ENCODE measurements around the gene SAPCD2.

SAPCD2 gene

GRCh38 chr9:137019891-137020683 is 50.3 kb downstream of the SAPCD2 start:
- H3F3A ChIP-seq (ENCODE audit: insufficient read depth, low read length) = no peaks in the 10 kb centered on the region
- no peaks in the 10 kb centered on the region for H3K9me3 ChIP-seq (replicated peaks; ENCODE audit: insufficient read depth, low read length)
- no peaks in the 10 kb centered on the region for H4K20me1 ChIP-seq (ENCODE audit: insufficient read depth, low read length)
- no peak overlapping the region for H3K9ac ChIP-seq (ENCODE audit: low read length)
- TF ChIP-seq CTCF (IDR thresholded peaks at IDR 0.05; ENCODE audit: low read length) = no peak
- TF ChIP-seq EZH2phosphoT487 (IDR thresholded peaks at IDR 0.05; ENCODE audit: low read length) = no peak
- TF ChIP-seq EZH2 (optimal IDR thresholded peaks at IDR 0.05; ENCODE audit: low read depth, low read length) = no peak
- no peaks in the 10 kb centered on the region for H3K36me3 ChIP-seq (replicated peaks; ENCODE audit: insufficient read depth, low read length)
- no peaks in the 10 kb centered on the region for H3K79me2 ChIP-seq (ENCODE audit: low read length)
- H2AFZ ChIP-seq (ENCODE audit: low read length) = no peak overlapping the region
- DNase-seq = no peak
- no peak overlapping the region for H3K4me2 ChIP-seq (ENCODE audit: low read depth, low read length)
- H3K4me3 ChIP-seq (ENCODE audit: low read length) = no peak overlapping the region
- H3K9me2 ChIP-seq (replicated peaks; ENCODE audit: insufficient read depth, low read length) = no peaks in the 10 kb centered on the region
- no peak overlapping the region for H3K27ac ChIP-seq (ENCODE audit: low read length)
- peaks cover 35% of the 10 kb centered on the region for H3K27me3 ChIP-seq (replicated peaks; ENCODE audit: insufficient read depth, low read length)
- H3K4me1 ChIP-seq (ENCODE audit: low read length) = no peaks in the 10 kb centered on the region

- H3K36me3 ChIP-seq (replicated peaks; ENCODE audit: insufficient read depth, low read length) = no peaks in the 10 kb centered on the region
- no peaks in the 10 kb centered on the region for H3K79me2 ChIP-seq (ENCODE audit: low read length)
- H3K27me3 ChIP-seq (replicated peaks; ENCODE audit: insufficient read depth, low read length) = peaks cover 45% of the 10 kb centered on the region
- no peak overlapping the region for H3K9ac ChIP-seq (ENCODE audit: low read length)
- H2AFZ ChIP-seq (ENCODE audit: low read length) = no peak overlapping the region
- no peak overlapping the region for H3K4me2 ChIP-seq (ENCODE audit: low read depth, low read length)
- TF ChIP-seq EZH2 (optimal IDR thresholded peaks at IDR 0.05; ENCODE audit: low read depth, low read length) (no peak), CTCF (IDR thresholded peaks at IDR 0.05; ENCODE audit: low read length) (no peak), EZH2phosphoT487 (IDR thresholded peaks at IDR 0.05; ENCODE audit: low read length) (no peak)
- no peak overlapping the region for H3K27ac ChIP-seq (ENCODE audit: low read length)
- H3K4me1 ChIP-seq (ENCODE audit: low read length) = no peaks in the 10 kb centered on the region
- no peaks in the 10 kb centered on the region for H3K9me2 ChIP-seq (replicated peaks; ENCODE audit: insufficient read depth, low read length)
- H3K4me3 ChIP-seq (ENCODE audit: low read length) = no peak overlapping the region
- no peaks in the 10 kb centered on the region for H3K9me3 ChIP-seq (replicated peaks; ENCODE audit: insufficient read depth, low read length)
- H3F3A ChIP-seq (ENCODE audit: insufficient read depth, low read length) = no peaks in the 10 kb centered on the region
- H4K20me1 ChIP-seq (ENCODE audit: insufficient read depth, low read length) = no peaks in the 10 kb centered on the region
- DNase-seq = no peak
Measured at GRCh38 chr9:137018761-137019559, 51.4 kb downstream of the SAPCD2 start.

GRCh38 chr9:137017791-137018497 is 52.4 kb downstream of the SAPCD2 start:
- H3K9me3 ChIP-seq (replicated peaks; ENCODE audit: insufficient read depth, low read length) = no peaks in the 10 kb centered on the region
- peaks cover 51% of the 10 kb centered on the region for H3K27me3 ChIP-seq (replicated peaks; ENCODE audit: insufficient read depth, low read length)
- H3K27ac ChIP-seq (ENCODE audit: low read length) = no peak overlapping the region
- no peak overlapping the region for H3K4me2 ChIP-seq (ENCODE audit: low read depth, low read length)
- no peak overlapping the region for H3K4me3 ChIP-seq (ENCODE audit: low read length)
- no peak overlapping the region for H2AFZ ChIP-seq (ENCODE audit: low read length)
- DNase-seq = no peak
- no peaks in the 10 kb centered on the region for H3K79me2 ChIP-seq (ENCODE audit: low read length)
- no peak overlapping the region for H3K9ac ChIP-seq (ENCODE audit: low read length)
- no peaks in the 10 kb centered on the region for H3K36me3 ChIP-seq (replicated peaks; ENCODE audit: insufficient read depth, low read length)
- no peaks in the 10 kb centered on the region for H4K20me1 ChIP-seq (ENCODE audit: insufficient read depth, low read length)
- no peak for TF ChIP-seq EZH2 (optimal IDR thresholded peaks at IDR 0.05; ENCODE audit: low read depth, low read length)
- H3F3A ChIP-seq (ENCODE audit: insufficient read depth, low read length) = no peaks in the 10 kb centered on the region
- H3K9me2 ChIP-seq (replicated peaks; ENCODE audit: insufficient read depth, low read length) = no peaks in the 10 kb centered on the region
- no peaks in the 10 kb centered on the region for H3K4me1 ChIP-seq (ENCODE audit: low read length)

Measured in MM.1S (cell line).